ENCODE data around the gene CTDP1. TPM values are rescaled to one million over a fixed set of nuclear protein-coding genes. Genes with fewer than 3 reads are reported as not detected.

CTDP1 gene
- total and polyA plus RNA-seq, 2 experiments from 2014 or later, result 23.3 to 30.2 TPM

- TF ChIP-seq CTCF (IDR thresholded peaks at IDR 0.05; ENCODE audit: low read depth, low read length), result no peak
- Histone ChIP-seq H3K9me3 (ENCODE audit: low read depth) (no peaks in the 10 kb centered on the region), H3K4me1 (ENCODE audit: low read depth) (no peaks in the 10 kb centered on the region), H3K36me3 (no peaks in the 10 kb centered on the region), H3K27ac (no peak overlapping the region), H3K4me3 (no peak overlapping the region), H3K27me3 (no peaks in the 10 kb centered on the region)
- DNase-seq (ENCODE audit: low read depth in 1 of 2, low spot score in 1 of 2), result peak in 1 of 2 donors; percentile 23
Observed at GRCh38 chr18:79768745-79769144, 89.1 kb downstream of the CTDP1 start.

GRCh38 chr18:79769698-79770500, 90.3 kb downstream of the CTDP1 start:
- Histone ChIP-seq H3K9me3 (ENCODE audit: low read depth) (no peaks in the 10 kb centered on the region), H3K27ac (no peak overlapping the region), H3K36me3 (no peaks in the 10 kb centered on the region), H3K4me1 (ENCODE audit: low read depth) (no peaks in the 10 kb centered on the region), H3K27me3 (no peaks in the 10 kb centered on the region), H3K4me3 (no peak overlapping the region)
- no peak for DNase-seq (ENCODE audit: low read depth in 1 of 2, low spot score in 1 of 2)
- no peak for TF ChIP-seq CTCF (IDR thresholded peaks at IDR 0.05; ENCODE audit: low read depth, low read length)

- Histone ChIP-seq H3K36me3 (no peaks in the 10 kb centered on the region), H3K4me3 (no peak overlapping the region), H3K9me3 (ENCODE audit: low read depth) (no peaks in the 10 kb centered on the region), H3K27ac (no peak overlapping the region), H3K27me3 (no peaks in the 10 kb centered on the region), H3K4me1 (ENCODE audit: low read depth) (no peaks in the 10 kb centered on the region)
- no peak for TF ChIP-seq CTCF (IDR thresholded peaks at IDR 0.05; ENCODE audit: low read depth, low read length)
- DNase-seq (ENCODE audit: low read depth in 1 of 2, low spot score in 1 of 2), result no peak
Observed at GRCh38 chr18:79770501-79770815, 90.9 kb downstream of the CTDP1 start.

- Histone ChIP-seq H3K36me3 (no peaks in the 10 kb centered on the region), H3K4me1 (ENCODE audit: low read depth) (no peaks in the 10 kb centered on the region), H3K27ac (no peak overlapping the region), H3K27me3 (no peaks in the 10 kb centered on the region), H3K4me3 (no peak overlapping the region), H3K9me3 (ENCODE audit: low read depth) (no peaks in the 10 kb centered on the region)
- no peak for TF ChIP-seq CTCF (IDR thresholded peaks at IDR 0.05; ENCODE audit: low read depth, low read length)
- DNase-seq (ENCODE audit: low read depth in 1 of 2, low spot score in 1 of 2), result no peak
Observed at GRCh38 chr18:79770826-79771225, 91.2 kb downstream of the CTDP1 start.

- Histone ChIP-seq H3K4me1 (ENCODE audit: low read depth) (no peaks in the 10 kb centered on the region), H3K36me3 (no peaks in the 10 kb centered on the region), H3K9me3 (ENCODE audit: low read depth) (no peaks in the 10 kb centered on the region), H3K4me3 (no peak overlapping the region), H3K27me3 (no peaks in the 10 kb centered on the region), H3K27ac (no peak overlapping the region)
- no peak for DNase-seq (ENCODE audit: low read depth in 1 of 2, low spot score in 1 of 2)
- TF ChIP-seq CTCF (IDR thresholded peaks at IDR 0.05; ENCODE audit: low read depth, low read length), result no peak
Observed at GRCh38 chr18:79771446-79772107, 92.0 kb downstream of the CTDP1 start.
